Measurements from ENCODE around the gene KIF6. TPM values are rescaled to one million over a fixed set of nuclear protein-coding genes. Genes with fewer than 3 reads are reported as not detected.
"Not testable (repeated sequence)": the region's sequence is repeated elsewhere in the genome, so short reads cannot be mapped to it uniquely, and the experiment has no call there.

The KIF6 gene
- total RNA-seq, 2 experiments from 2014 or later = 0.31 TPM; not detected in 1

DNA sequence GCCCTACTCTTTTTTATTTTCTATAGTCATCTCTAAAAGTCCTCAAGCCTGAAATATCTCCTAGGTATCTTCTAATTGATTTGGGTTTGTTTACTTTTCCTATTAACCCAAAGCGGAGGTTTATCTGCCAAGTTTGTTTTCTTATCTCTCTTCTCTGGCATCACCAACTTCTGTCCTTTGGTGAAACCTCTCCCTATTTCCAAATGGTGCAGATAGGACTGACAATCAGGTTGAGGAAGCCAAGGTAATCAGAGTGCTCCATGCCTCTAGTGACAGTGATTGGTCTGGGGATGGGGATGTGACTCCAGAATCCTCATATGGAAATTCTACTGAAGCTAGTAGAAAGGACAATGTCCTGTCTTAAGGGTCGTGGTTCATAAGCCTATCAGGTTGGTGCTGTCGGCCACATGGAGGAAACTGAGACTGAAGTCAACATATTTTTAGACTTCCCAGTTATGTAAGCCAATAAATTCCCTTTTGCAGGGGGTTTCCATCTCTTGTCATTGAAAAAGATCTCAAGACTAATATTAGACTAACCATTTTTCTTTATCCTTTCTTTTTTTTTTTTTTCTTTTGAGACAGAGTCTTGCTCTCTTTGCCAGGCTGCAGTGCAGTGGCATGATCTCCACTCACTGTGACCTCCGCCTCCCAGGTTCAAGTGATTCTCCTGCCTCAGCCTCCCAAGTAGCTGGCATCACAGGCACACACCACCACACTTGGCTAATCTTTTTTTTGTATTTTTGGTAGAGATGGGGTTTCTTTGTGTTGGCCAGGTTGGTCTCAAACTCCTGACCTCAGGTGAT lies 28.0 kb downstream of the KIF6 start:
- H3K4me3 Mint-ChIP-seq = no peak overlapping the region
- no peak overlapping the region for H3K27ac Mint-ChIP-seq
- no peaks in the 10 kb centered on the region for H3K9me3 Mint-ChIP-seq
- intact Hi-C loops (cut with micrococcal nuclease) = no loop called here
- no peaks in the 10 kb centered on the region for H3K4me1 Mint-ChIP-seq (ENCODE audit: low read depth)
- peaks cover 3% of the 10 kb centered on the region for H3K27me3 Mint-ChIP-seq
- POLR2A ChIA-PET = no interaction called here
- DNase-seq = no peak
- no peaks in the 10 kb centered on the region for H3K36me3 Mint-ChIP-seq
- CTCF ChIA-PET = no interaction called here

DNA sequence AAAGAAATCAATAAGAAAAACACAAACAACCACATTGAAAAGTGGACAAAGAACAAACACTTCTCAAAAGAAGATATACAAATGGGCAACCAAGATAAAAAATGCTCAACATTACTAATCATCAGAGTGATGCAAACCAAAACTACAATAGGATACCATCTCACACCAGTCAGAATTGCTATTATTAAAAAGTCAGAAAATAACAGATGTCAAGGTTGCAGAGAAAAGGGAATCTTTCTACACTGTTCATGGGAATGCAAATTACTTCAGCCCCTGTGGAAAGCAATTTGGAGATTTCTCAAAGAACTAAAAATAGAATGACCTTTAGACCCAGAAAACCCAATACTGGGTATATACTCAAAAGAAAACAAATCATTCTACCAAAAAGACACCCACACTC lies 29.8 kb downstream of the KIF6 start:
- no peak overlapping the region for H3K27ac Mint-ChIP-seq

DNA sequence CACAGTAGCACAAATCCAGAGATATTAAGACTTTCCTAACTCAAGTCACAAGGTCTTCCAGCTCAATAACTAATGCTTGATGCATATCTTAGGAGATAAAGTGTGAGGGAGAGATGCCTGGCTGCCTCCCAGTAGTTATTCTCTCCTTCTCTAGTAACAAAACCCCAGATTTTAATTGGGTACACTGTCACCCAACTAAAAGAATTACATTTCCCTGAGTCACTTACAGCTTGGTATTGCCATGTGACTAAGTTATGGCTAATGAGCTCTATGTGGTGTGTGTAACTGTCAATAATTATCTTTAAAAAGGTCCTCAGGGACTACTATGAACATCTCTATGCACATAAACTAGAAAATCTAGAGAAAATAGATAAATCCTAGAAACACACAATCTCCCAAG lies 32.0 kb downstream of the KIF6 start:
- no peak overlapping the region for H3K27ac Mint-ChIP-seq
- no peaks in the 10 kb centered on the region for H3K36me3 Mint-ChIP-seq
- DNase-seq = no peak
- ChIA-PET CTCF (no interaction called here), POLR2A (no interaction called here)
- no peak overlapping the region for H3K4me3 Mint-ChIP-seq
- no peaks in the 10 kb centered on the region for H3K4me1 Mint-ChIP-seq (ENCODE audit: low read depth)
- intact Hi-C loops (cut with micrococcal nuclease) = no loop called here
- peaks cover 6% of the 10 kb centered on the region for H3K27me3 Mint-ChIP-seq
- no peaks in the 10 kb centered on the region for H3K9me3 Mint-ChIP-seq

More for the DNA sequence above, 29.8 kb downstream of the KIF6 start:
- no peaks in the 10 kb centered on the region for H3K9me3 Mint-ChIP-seq
- H3K4me1 Mint-ChIP-seq (ENCODE audit: low read depth) = no peaks in the 10 kb centered on the region
- DNase-seq = no peak
- ChIA-PET POLR2A (no interaction called here), CTCF (no interaction called here)
- intact Hi-C loops (cut with micrococcal nuclease) = no loop called here
- no peak overlapping the region for H3K4me3 Mint-ChIP-seq
- H3K27me3 Mint-ChIP-seq = peaks cover 5% of the 10 kb centered on the region
- no peaks in the 10 kb centered on the region for H3K36me3 Mint-ChIP-seq

DNA sequence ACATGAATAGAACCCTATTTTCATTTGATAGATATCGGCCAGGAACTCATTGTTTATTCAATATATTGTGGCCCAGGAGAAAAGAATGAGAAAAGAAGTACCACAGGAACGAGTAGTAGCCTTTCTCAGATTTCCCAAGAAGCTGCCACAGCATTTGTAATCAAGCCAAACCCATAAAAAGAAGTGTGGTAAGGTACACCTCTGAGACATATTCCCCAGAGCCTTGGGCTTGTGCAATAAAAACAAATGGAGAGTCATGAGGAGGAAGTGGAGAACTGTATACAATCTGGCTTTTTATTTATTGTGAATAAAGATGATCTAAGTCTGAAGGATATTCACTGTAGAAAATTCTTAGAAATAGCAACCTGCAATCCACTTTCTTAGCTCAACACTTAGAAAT lies 36.7 kb downstream of the KIF6 start:
- Mint-ChIP-seq H3K9me3 (no peaks in the 10 kb centered on the region), H3K4me1 (ENCODE audit: low read depth) (no peaks in the 10 kb centered on the region), H3K27ac (no peak overlapping the region), H3K4me3 (no peak overlapping the region), H3K36me3 (no peaks in the 10 kb centered on the region), H3K27me3 (peaks cover 11% of the 10 kb centered on the region)
- POLR2A ChIA-PET = no interaction called here
- intact Hi-C loops (cut with micrococcal nuclease) = no loop called here
- CTCF ChIA-PET = no interaction called here
- no peak for DNase-seq

DNA sequence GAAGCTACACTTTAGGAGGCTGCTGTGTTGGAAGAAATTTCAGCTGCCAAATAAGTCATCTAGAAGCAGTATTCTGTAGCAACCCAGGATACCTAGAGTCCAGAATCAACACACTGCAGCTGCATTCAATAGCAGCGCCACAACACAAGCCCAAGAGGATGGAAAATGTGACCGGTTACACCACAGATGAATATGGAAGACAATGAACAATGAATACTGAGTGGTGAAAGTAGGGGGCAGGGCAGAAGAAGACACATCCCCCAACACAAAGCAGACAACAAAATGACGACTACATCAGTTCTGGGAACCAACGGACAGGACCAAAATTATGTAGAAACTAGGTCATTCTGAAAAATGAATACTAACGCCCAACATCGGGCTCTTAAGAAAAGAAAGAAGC lies 38.2 kb downstream of the KIF6 start:
- Mint-ChIP-seq H3K4me1 (ENCODE audit: low read depth) (no peaks in the 10 kb centered on the region), H3K27ac (no peak overlapping the region), H3K9me3 (no peaks in the 10 kb centered on the region), H3K27me3 (peaks cover 11% of the 10 kb centered on the region), H3K36me3 (no peaks in the 10 kb centered on the region), H3K4me3 (no peak overlapping the region)
- ChIA-PET POLR2A (no interaction called here), CTCF (no interaction called here)
- intact Hi-C loops (cut with micrococcal nuclease) = no loop called here
- DNase-seq = no peak

DNA sequence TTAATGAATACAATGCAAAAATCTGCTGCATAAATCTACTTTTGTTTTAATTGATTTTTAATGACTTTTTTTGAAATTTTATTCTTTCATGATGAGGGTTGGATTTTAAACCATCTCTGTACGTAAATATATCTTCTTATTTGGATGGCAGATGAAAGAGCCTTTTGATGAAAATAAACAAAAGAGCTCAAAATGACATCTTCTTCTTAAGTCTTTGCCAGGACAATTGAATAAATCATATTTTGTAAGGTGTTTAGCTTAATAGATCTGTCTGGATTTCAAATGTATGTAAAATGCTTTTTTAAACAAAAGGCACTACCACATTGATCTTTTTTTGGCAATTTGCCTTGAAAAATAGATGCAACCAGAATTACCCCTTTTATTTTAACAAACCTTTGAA lies 39.3 kb downstream of the KIF6 start:
- no peaks in the 10 kb centered on the region for H3K9me3 Mint-ChIP-seq
- no peak for DNase-seq
- no peak overlapping the region for H3K27ac Mint-ChIP-seq
- no peak overlapping the region for H3K4me3 Mint-ChIP-seq
- peaks cover 11% of the 10 kb centered on the region for H3K27me3 Mint-ChIP-seq
- no peaks in the 10 kb centered on the region for H3K4me1 Mint-ChIP-seq (ENCODE audit: low read depth)
- H3K36me3 Mint-ChIP-seq = no peaks in the 10 kb centered on the region
- ChIA-PET CTCF (no interaction called here), POLR2A (no interaction called here)
- intact Hi-C loops (cut with micrococcal nuclease) = no loop called here

DNA sequence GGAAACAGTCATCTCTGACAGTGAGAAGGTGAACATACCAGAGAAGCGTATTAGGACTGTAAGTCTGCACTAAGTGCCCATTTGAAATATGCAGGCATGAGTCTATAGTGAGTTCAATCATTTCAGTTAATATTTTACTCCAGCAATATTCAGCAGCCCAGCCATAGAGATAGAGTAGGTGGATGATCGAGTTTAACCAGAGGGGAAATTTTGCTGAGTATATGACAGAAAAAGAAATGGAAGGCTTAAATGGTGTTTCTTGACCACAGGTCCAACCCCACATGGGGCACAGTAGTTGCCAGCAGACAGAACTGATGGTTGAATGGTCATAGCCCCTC lies 39.8 kb downstream of the KIF6 start:
- Mint-ChIP-seq H3K4me1 (ENCODE audit: low read depth) (no peaks in the 10 kb centered on the region), H3K36me3 (no peaks in the 10 kb centered on the region), H3K4me3 (no peak overlapping the region), H3K27ac (no peak overlapping the region), H3K27me3 (peaks cover 10% of the 10 kb centered on the region), H3K9me3 (no peaks in the 10 kb centered on the region)
- DNase-seq = no peak
- ChIA-PET CTCF (no interaction called here), POLR2A (no interaction called here)
- intact Hi-C loops (cut with micrococcal nuclease) = no loop called here

DNA sequence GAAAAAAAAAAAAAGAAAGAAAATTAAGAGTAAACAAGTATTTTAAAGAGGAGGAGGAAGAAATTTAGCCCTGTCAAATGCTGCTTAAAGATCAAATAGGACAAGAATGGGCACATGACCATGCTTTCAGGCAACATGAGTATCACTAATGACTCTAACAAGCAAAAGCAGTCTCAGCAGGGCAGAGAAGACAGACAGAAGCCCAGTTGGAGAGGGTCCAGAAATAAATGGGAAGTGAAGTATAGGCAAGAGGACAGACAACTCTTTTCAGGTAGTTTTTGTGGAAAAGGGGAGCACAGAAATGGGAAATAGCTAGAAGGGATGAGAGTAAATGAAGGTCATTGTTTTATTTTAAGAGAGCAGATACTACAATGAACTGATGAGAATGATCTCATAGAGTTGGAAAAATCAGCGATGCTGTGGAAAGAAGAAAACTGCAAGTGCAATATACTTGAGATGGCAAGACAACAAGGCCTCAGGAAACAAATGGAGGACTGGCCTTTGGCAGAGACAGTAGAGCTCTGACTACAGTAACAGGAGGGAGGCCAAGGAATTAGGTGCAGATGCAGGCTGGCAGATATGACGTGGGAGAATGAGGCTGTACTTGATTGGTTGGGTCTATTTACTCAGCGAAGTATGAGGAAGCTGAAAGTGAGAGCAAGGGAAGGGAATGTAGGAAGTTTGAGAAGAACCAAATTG lies 40.3 kb downstream of the KIF6 start:
- no peak overlapping the region for H3K4me3 Mint-ChIP-seq
- H3K9me3 Mint-ChIP-seq = no peaks in the 10 kb centered on the region
- ChIA-PET POLR2A (no interaction called here), CTCF (no interaction called here)
- H3K36me3 Mint-ChIP-seq = no peaks in the 10 kb centered on the region
- H3K4me1 Mint-ChIP-seq (ENCODE audit: low read depth) = no peaks in the 10 kb centered on the region
- intact Hi-C loops (cut with micrococcal nuclease) = no loop called here
- H3K27me3 Mint-ChIP-seq = peaks cover 10% of the 10 kb centered on the region
- no peak for DNase-seq
- H3K27ac Mint-ChIP-seq = no peak overlapping the region

DNA sequence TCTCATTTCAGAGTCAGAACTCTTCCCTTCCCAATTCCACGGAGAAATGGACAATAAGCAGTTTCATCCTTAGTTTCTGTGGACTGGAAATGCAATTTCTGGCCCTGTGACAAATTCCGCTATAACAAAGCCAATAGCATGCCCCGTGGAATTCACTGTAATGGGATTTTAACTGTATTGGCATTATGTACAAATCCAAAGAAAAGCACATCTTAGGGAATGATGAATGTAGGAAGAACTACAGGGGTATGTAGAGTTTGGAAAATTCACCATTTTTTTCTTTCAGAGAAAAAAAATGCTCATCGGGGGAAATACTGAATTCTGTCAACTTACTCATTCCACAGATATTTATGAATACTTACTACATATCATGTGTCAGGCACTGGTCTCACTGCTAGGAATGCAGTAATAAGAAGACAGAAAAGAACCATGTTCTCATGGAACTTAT lies 43.5 kb downstream of the KIF6 start:
- ChIA-PET CTCF (no interaction called here), POLR2A (no interaction called here)
- H3K4me1 Mint-ChIP-seq (ENCODE audit: low read depth) = no peaks in the 10 kb centered on the region
- H3K36me3 Mint-ChIP-seq = no peaks in the 10 kb centered on the region
- peaks cover 7% of the 10 kb centered on the region for H3K27me3 Mint-ChIP-seq
- H3K27ac Mint-ChIP-seq = no peak overlapping the region
- no peaks in the 10 kb centered on the region for H3K9me3 Mint-ChIP-seq
- H3K4me3 Mint-ChIP-seq = no peak overlapping the region
- intact Hi-C loops (cut with micrococcal nuclease) = no loop called here
- no peak for DNase-seq

DNA sequence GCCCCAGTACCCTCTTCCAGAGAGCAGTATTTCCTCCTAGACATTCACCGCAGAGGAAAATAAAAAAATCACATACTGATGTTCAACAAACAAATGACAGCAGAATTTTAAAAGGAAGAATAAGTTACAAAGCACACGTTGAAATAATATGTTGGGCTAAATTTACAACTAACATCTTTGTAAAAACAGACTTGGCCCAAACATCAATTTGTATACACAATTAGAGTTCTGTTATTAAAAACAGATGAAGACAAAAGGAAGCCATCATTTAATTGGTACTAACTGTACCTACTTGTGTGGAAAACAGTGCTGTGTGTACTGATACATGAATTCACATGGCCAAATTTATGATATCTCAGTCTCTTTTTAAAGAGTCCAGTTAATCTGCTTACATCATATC lies 46.3 kb downstream of the KIF6 start:
- Mint-ChIP-seq H3K27me3 (peaks cover 3% of the 10 kb centered on the region), H3K4me3 (no peak overlapping the region), H3K4me1 (ENCODE audit: low read depth) (no peaks in the 10 kb centered on the region), H3K27ac (no peak overlapping the region), H3K36me3 (no peaks in the 10 kb centered on the region), H3K9me3 (no peaks in the 10 kb centered on the region)
- intact Hi-C loops (cut with micrococcal nuclease) = no loop called here
- POLR2A ChIA-PET = no interaction called here
- DNase-seq = no peak
- CTCF ChIA-PET = no interaction called here

DNA sequence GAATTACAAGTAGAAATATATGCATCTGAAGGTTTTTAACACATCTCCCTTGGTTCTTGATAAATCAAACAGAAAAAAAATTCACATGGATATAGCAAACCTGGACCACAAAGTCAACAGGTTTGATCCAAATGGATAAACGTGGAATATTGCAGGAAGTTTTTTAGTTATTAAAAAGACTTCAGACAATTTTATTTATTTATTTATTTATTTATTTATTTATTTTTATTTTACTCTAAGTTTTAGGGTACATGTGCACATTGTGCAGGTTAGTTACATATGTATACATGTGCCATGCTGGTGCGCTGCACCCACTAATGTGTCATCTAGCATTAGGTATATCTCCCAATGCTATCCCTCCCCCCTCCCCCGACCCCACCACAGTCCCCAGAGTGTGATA lies 47.9 kb downstream of the KIF6 start:
- intact Hi-C loops (cut with micrococcal nuclease); H3K9me3 Mint-ChIP-seq; H3K27me3 Mint-ChIP-seq; H3K4me1 Mint-ChIP-seq (ENCODE audit: low read depth); CTCF ChIA-PET; H3K36me3 Mint-ChIP-seq; H3K27ac Mint-ChIP-seq; DNase-seq; POLR2A ChIA-PET; H3K4me3 Mint-ChIP-seq: not testable (repeated sequence)

DNA sequence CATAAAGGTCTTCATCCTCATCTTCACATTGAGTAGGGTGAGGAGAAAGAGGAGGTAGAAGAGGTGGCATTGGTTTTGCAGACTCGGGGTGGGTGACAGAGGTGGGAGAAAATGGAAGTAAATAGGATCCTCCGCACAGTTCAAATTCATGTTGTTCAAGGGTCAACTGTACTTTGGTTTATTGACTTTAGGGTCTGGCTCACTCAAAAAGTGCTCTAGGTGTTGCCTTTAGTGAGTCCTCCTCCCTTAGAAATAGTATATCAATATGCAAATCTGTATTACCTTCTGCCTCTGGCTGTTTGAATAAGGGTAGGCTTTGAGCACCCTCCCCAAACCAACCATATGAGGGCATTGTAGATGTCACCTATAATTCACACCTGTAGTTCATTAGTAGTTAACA lies 54.7 kb downstream of the KIF6 start:
- Mint-ChIP-seq H3K36me3 (no peaks in the 10 kb centered on the region), H3K27me3 (peaks cover 7% of the 10 kb centered on the region), H3K27ac (no peak overlapping the region), H3K9me3 (peaks cover 4% of the 10 kb centered on the region), H3K4me3 (no peak overlapping the region), H3K4me1 (ENCODE audit: low read depth) (no peaks in the 10 kb centered on the region)
- no peak for DNase-seq
- POLR2A ChIA-PET = no interaction called here
- intact Hi-C loops (cut with micrococcal nuclease) = no loop called here
- CTCF ChIA-PET = no interaction called here

DNA sequence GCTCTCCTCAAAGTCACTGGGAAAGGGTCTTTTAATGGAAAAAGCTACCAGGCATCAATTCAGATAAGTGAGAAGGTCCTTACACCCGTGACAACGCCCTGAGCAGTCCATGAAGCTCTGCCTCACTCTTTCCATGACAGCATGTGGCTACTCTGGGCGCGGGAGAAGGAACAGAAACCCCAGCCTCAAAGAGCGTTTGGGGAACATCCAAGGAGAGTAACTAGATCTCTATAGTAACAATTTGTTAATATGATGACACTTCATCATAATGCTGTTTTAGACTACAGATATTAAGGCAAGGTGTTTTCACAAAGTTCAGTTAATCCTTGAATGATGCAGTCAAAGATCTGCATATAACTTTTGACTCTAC lies 55.2 kb downstream of the KIF6 start:
- CTCF ChIA-PET = no interaction called here
- Mint-ChIP-seq H3K4me1 (ENCODE audit: low read depth) (no peaks in the 10 kb centered on the region), H3K9me3 (peaks cover 4% of the 10 kb centered on the region), H3K4me3 (no peak overlapping the region), H3K27ac (no peak overlapping the region), H3K36me3 (no peaks in the 10 kb centered on the region), H3K27me3 (peaks cover 7% of the 10 kb centered on the region)
- DNase-seq = no peak
- POLR2A ChIA-PET = interaction anchor here (0.6 kb wide), 1 partner anchor 245 kb away, joined by 4 read pairs; no protein-coding TSS in a partner anchor
- intact Hi-C loops (cut with micrococcal nuclease) = no loop called here
